K562 (cell line): ENCODE measurements around the gene MACF1. TPM values are rescaled to one million over a fixed set of nuclear protein-coding genes. Genes with fewer than 3 reads are reported as not detected.

Experiments used
- ATAC-seq: fragments of 200-7000 bp; cut with Tn5 transposase; 3 replicates; pipeline ENCODE4 v1.9.1; 2020; ENCODE audit warnings: moderate library complexity
- BruUV-seq: library from RNA; stranded (reverse); fragments of 400-500 nt; replicated peaks from 2 replicates; lab custom pipeline; 2021; lab: Mats Ljungman, UMichigan
- CTCF ChIA-PET: fragments of 300-600 bp; formaldehyde crosslinking; extraction: SDS; loops from one replicate; lab custom pipeline; 2021; ENCODE audit warnings: low intra/inter-chr PET ratio; lab: Yijun Ruan, JAX
- POLR2A ChIA-PET: fragments of 300-600, 350-650 bp; sonication (Branson Sonifier 250); formaldehyde crosslinking; extraction: SDS; loops from one replicate; lab custom pipeline; 2021; ENCODE audit warnings: antibody characterized with exemption, inconsistent platforms; lab: Yijun Ruan, JAX
- DNase-seq, 4 experiments: peaks; one replicate each; pipeline versions ENCODE4 v3.0.0 to v3.0.0-alpha.2; 2011 to 2018; ENCODE audit warnings: low spot score in 3 of 4, mixed read lengths in 3 of 4; ENCODE audit errors: extremely low read depth in 1 of 4
- FAIRE-seq: peaks from 2 replicates; lab custom pipeline; 2011; peaks lifted over from hg19 to GRCh38; lab: Jason Lieb, UNC
- H2AFZ ChIP-seq: 2 replicates; pipeline ENCODE4 v1.6.0; 2011; ENCODE audit warnings: low read depth, low read length, control low read depth, inconsistent platforms
- H3K27ac ChIP-seq: fragments of 200-600 bp; 3 replicates; pipeline ENCODE4 v1.8.0; 2011; ENCODE audit warnings: low read depth, mild to moderate bottlenecking, control low read depth, inconsistent platforms, low read length, moderate library complexity, mixed read lengths; ENCODE audit errors: extremely low read depth
- H3K27me3 ChIP-seq, 2 experiments: fragments of 300-600 bp in 1 of 2; 2 replicates in 1 of 2; 3 replicates in 1 of 2; pipeline versions ENCODE4 v1.6.0 to v1.8.0; 2011; ENCODE audit warnings: inconsistent platforms in 2 of 2, low read length in 2 of 2, mild to moderate bottlenecking in 1 of 2, mixed read lengths in 1 of 2, moderate library complexity in 1 of 2; ENCODE audit not compliant: control insufficient read depth in 2 of 2, insufficient read depth in 2 of 2
- H3K36me3 ChIP-seq: fragments of 300-600 bp; 3 replicates; pipeline ENCODE4 v1.8.0; 2011; ENCODE audit warnings: mild to moderate bottlenecking, low read length, inconsistent platforms; ENCODE audit not compliant: control insufficient read depth, insufficient read depth
- H3K4me1 ChIP-seq, 2 experiments: fragments of 200-600 bp in 1 of 2; replicated peaks in 1 of 2; 2 replicates in 1 of 2; 3 replicates in 1 of 2; pipeline versions ENCODE4 v1.5.1 to v1.8.0; 2011; ENCODE audit warnings: inconsistent platforms in 2 of 2, low read length in 2 of 2, mild to moderate bottlenecking in 1 of 2, mixed read lengths in 1 of 2, moderate library complexity in 1 of 2; ENCODE audit not compliant: control insufficient read depth in 2 of 2, insufficient read depth in 2 of 2
- H3K4me2 ChIP-seq: 2 replicates; pipeline ENCODE4 v1.6.1; 2011; ENCODE audit warnings: low read length, control low read depth, inconsistent platforms, mixed read lengths; ENCODE audit not compliant: insufficient read depth
- H3K4me3 ChIP-seq: fragments of 200-600 bp; sonication (generic), shearing (Covaris generic); 2 replicates; pipeline ENCODE4 v1.5.1; 2016; ENCODE audit warnings: control low read depth, inconsistent platforms
- H3K79me2 ChIP-seq: fragments of 200-600 bp; 3 replicates; pipeline ENCODE4 v1.8.0; 2011; ENCODE audit warnings: low read length, inconsistent platforms; ENCODE audit not compliant: control insufficient read depth, insufficient read depth
- H3K9ac ChIP-seq, 2 experiments: 2 replicates each; pipeline versions ENCODE4 v1.6.0 to v1.6.1; 2011; ENCODE audit warnings: low read depth in 2 of 2, low read length in 2 of 2, control low read depth in 1 of 2, inconsistent platforms in 1 of 2, mild to moderate bottlenecking in 1 of 2, mixed read lengths in 1 of 2; ENCODE audit not compliant: insufficient read depth in 1 of 2
- H3K9me1 ChIP-seq: one replicate; pipeline ENCODE4 v1.6.0; 2011; ENCODE audit warnings: inconsistent platforms, mild to moderate bottlenecking, low read length, moderate library complexity; ENCODE audit not compliant: control insufficient read depth, insufficient read depth
- H3K9me3 ChIP-seq: replicated peaks from 2 replicates; pipeline ENCODE4 v1.5.1; 2011; ENCODE audit warnings: low read depth, low read length, inconsistent platforms; ENCODE audit not compliant: control insufficient read depth, insufficient read depth
- H4K20me1 ChIP-seq: replicated peaks from 2 replicates; pipeline ENCODE4 v1.6.1; 2011; ENCODE audit warnings: low read length, inconsistent platforms, mixed read lengths; ENCODE audit not compliant: control insufficient read depth, insufficient read depth
- CEBPG ChIP-seq, 3 experiments: fragments of 200-800 bp in 1 of 3; sonication (Bioruptor generic) in 1 of 3; sonication (generic) in 1 of 3; formaldehyde crosslinking in 1 of 3; IDR thresholded peaks in 2 of 3; conservative IDR thresholded peaks in 1 of 3; 2 replicates each; pipeline versions ENCODE4 v1.6.1 to v1.8.0; 2016 to 2022; ENCODE audit warnings: missing compliant biosample characterization in 2 of 3, missing genetic modification characterization in 2 of 3, mild to moderate bottlenecking in 1 of 3, missing genetic modification reagents in 1 of 3
- HNRNPLL ChIP-seq: fragments of 200-400 bp; formaldehyde crosslinking; IDR thresholded peaks from 2 replicates; pipeline ENCODE4 v1.6.1; 2017; ENCODE audit warnings: low read length, low read depth, mild to moderate bottlenecking; ENCODE audit not compliant: poor library complexity, severe bottlenecking
- MYBL2 ChIP-seq, 2 experiments: fragments of 450-650 bp in 1 of 2; sonication (generic) in 1 of 2; formaldehyde crosslinking in 1 of 2; IDR thresholded peaks; 2 replicates each; pipeline versions ENCODE4 v1.6.1 to v1.8.1; 2017 to 2022; ENCODE audit warnings: borderline replicate concordance in 1 of 2, inconsistent platforms in 1 of 2, low read depth in 1 of 2, mild to moderate bottlenecking in 1 of 2, missing genetic modification reagents in 1 of 2, moderate library complexity in 1 of 2
- NFIC ChIP-seq: fragments of 450-650 bp; IDR thresholded peaks from 2 replicates; pipeline ENCODE4 v1.6.1; 2017; ENCODE audit warnings: mild to moderate bottlenecking, inconsistent platforms
- SMC3 ChIP-seq: conservative IDR thresholded peaks from 2 replicates; pipeline ENCODE4 v1.6.1; 2011; ENCODE audit warnings: low read depth, low read length, improper control_type of control experiment; ENCODE audit not compliant: insufficient read depth
- ZBTB7A ChIP-seq: IDR thresholded peaks from 2 replicates; pipeline ENCODE4 v1.6.1; 2011; ENCODE audit warnings: low read depth, mild to moderate bottlenecking, low read length, moderate library complexity, borderline replicate concordance; ENCODE audit not compliant: control insufficient read depth
- ZNF354B ChIP-seq: fragments of 250-450 bp; sonication (Bioruptor Pico); IDR thresholded peaks from 2 replicates; pipeline ENCODE4 v1.4.0; 2020
- ZNF696 ChIP-seq: fragments of 250-450 bp; sonication (Bioruptor Pico); conservative IDR thresholded peaks from 2 replicates; pipeline ENCODE4 v1.4.0; 2020; ENCODE audit warnings: mild to moderate bottlenecking, moderate library complexity
- WGBS: fragments of 100-300 bp; shearing (Covaris generic); methylation state at CpG from one replicate; pipeline ENCODE4 v1.1.6; 2016; ENCODE audit warnings: low coverage, mixed read lengths; ENCODE audit not compliant: insufficient coverage; ENCODE audit errors: missing lambda C conversion rate; 5-methylcytosine and 5-hydroxymethylcytosine counted together
- in situ Hi-C: fragments of 300-500 bp; cut with MboI; formaldehyde crosslinking; loops from 4 replicates; pipeline ENCODE4 v1.15.0; 2018; ENCODE audit warnings: inconsistent platforms, mixed read lengths
- intact Hi-C: fragments of 100-400 bp; cut with micrococcal nuclease; formaldehyde crosslinking; loops from 2 replicates; pipeline ENCODE4 v1.14.2; 2022
- polyA plus RNA-seq, 8 experiments: library from polyadenylated mRNA; depleted of rRNA in 4 of 8; stranded (reverse) in 5 of 8; unstranded in 3 of 8; fragments of >200 nt; fragmentation: Nextera tagmentation in 2 of 8; fragmentation: Illumina TruSeq in 1 of 8; extraction: Ambion mirVana in 2 of 8; extraction: Trizol in 1 of 8; gene quantifications; 2 replicates each; pipeline versions ENCODE4 v1.2.1 to v1.2.3, GENCODE V29; 2011 to 2014; ENCODE audit warnings: inconsistent platforms in 1 of 8, missing spikeins in 1 of 8
- total RNA-seq, 7 experiments: library from RNA; depleted of rRNA in 6 of 7; stranded (reverse); fragments of >200 nt in 6 of 7; fragmentation: Illumina TruSeq in 2 of 7; extraction: Trizol in 2 of 7; gene quantifications; 2 replicates each; pipeline versions ENCODE4 v1.2.1 to v1.2.3, GENCODE V29; 2011 to 2021; ENCODE audit warnings: low replicate concordance in 1 of 7
- TF ChIP-seq, protein P1 (sequence below): fragments of 250-450 bp; sonication (Bioruptor Pico); IDR thresholded peaks from 2 replicates; pipeline ENCODE4 v1.5.0; 2021
- TF ChIP-seq, protein P2 (sequence below), 3 experiments: IDR thresholded peaks in 2 of 3; conservative IDR thresholded peaks in 1 of 3; 2 replicates each; pipeline ENCODE4 v1.5.1; 2011 to 2012; ENCODE audit warnings: low read length in 3 of 3, mild to moderate bottlenecking in 3 of 3, control low read depth in 2 of 3, improper control_type of control experiment in 1 of 3, inconsistent platforms in 1 of 3, low read depth in 1 of 3, mixed read lengths in 1 of 3, moderate library complexity in 1 of 3; ENCODE audit not compliant: insufficient read depth in 2 of 3
- TF ChIP-seq, protein P3 (sequence below), 2 experiments: fragments of 450-650 bp; conservative IDR thresholded peaks; 2 replicates each; pipeline ENCODE4 v1.6.1; 2017; ENCODE audit warnings: mild to moderate bottlenecking in 2 of 2, moderate library complexity in 2 of 2
- TF ChIP-seq, protein P4 (sequence below): fragments of 250-450 bp; sonication (Bioruptor Pico); IDR thresholded peaks from 2 replicates; pipeline ENCODE4 v1.5.0; 2021

The MACF1 gene
- total and polyA plus RNA-seq, 9 of the 15 experiments (the other 6 are each of a cell fraction or from before 2014, with no cell fraction given) = 13.2 to 232 (median 112) TPM

DNA sequence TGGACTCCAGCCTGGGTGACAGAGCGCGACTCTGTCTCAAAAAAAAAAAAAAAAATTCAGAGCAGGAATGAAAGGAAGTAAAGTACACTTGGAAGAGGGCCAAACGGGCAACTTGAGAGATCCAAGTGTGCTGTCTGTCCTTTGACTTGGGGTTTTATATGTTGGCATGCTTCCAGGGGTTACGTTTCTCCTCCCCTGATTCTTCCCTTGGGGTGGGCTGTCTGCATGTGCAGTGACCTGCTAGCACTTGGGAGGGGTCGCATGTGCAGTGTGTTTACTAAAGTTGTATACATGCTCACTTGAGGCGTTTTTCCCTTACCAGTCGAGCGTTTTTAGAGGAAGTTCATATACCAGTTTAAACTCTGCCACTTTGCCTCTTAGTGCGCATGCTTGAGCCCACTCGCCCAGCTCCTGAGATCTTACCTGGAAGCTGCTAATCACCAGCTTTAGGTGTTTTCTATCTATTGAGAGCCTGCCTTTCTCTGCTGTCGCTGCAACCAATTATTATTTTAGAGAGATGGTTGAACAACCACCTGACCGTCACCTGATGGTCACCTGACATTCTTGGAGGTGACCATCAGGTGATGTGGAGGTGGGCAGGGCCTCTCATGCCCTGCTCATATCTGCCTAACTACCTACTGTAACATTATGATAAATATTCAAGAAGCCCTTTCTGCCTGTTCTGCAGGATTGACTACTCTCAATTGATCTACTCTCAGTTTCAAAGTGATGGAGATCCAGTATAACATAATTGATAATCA, 140.1 kb downstream of the MACF1 start (continued):
- TF ChIP-seq CEBPG (CRISPR knock-in tag; IDR thresholded peaks at IDR 0.05) = no peak
- TF ChIP-seq CEBPG (tag; conservative IDR thresholded peaks at IDR 0.05 in 1 of 2, IDR thresholded peaks at IDR 0.05 in 1 of 2) = no peak
- TF ChIP-seq ZNF696 = no peak
- no peak for TF ChIP-seq HNRNPLL
- peak; percentile 73 for TF ChIP-seq NFIC
- no peak for TF ChIP-seq SMC3
- TF ChIP-seq, all 486 proteins: peak for 3

DNA sequence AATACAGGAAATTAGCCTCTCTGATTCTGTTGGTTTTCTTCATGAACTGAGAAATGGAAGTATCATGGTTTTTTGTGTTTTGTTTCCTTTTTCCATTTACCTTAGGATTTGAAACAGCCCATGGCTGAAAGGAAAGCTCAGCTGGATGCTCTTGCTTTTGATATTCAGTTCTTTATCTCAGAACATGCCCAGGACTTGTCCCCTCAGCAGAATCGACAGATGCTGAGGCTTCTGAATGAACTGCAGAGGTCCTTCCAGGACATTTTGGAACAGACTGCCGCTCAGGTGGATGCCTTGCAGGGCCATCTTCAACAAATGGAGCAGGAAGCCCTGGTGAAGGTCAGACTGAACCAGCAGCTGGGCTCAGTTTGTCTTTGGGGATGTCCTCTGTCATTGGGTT, 142.4 kb downstream of the MACF1 start:
- CTCF ChIA-PET = no interaction called here
- no peaks in the 10 kb centered on the region for H3K9me3 ChIP-seq
- no peak for FAIRE-seq
- 50% methylated on average over 1 of the region's 2 CpGs for WGBS
- no peaks in the 10 kb centered on the region for H3K79me2 ChIP-seq
- intact Hi-C loops = no loop called here
- no peaks in the 10 kb centered on the region for H3K27me3 ChIP-seq
- BruUV-seq = no TSS peak
- no peak for DNase-seq
- H4K20me1 ChIP-seq = no peaks in the 10 kb centered on the region
- ATAC-seq = no peak
- H3K4me3 ChIP-seq = no peak overlapping the region
- H3K27ac ChIP-seq = no peak overlapping the region
- peaks cover 75% of the 10 kb centered on the region for H3K36me3 ChIP-seq
- no peak overlapping the region for H3K4me2 ChIP-seq
- no peak overlapping the region for H2AFZ ChIP-seq
- no peak overlapping the region for H3K9ac ChIP-seq
- H3K4me1 ChIP-seq = no peaks in the 10 kb centered on the region
- POLR2A ChIA-PET = interaction anchor here (0.5 to 1.7 kb wide), 3 partner anchors 13 to 332 kb away, joined by 3 to 4 read pairs (median 3); no protein-coding TSS in a partner anchor
- H3K9me1 ChIP-seq = no peaks in the 10 kb centered on the region
- in situ Hi-C loops = no loop called here
- TF ChIP-seq ZBTB7A (no peak), ZNF354B (no peak), MYBL2 (IDR thresholded peaks at IDR 0.05; ENCODE audit: low read depth) (no peak), MYBL2 (CRISPR knock-in tag; IDR thresholded peaks at IDR 0.05; ENCODE audit: borderline replicate concordance) (no peak)
- TF ChIP-seq, protein P1, sequence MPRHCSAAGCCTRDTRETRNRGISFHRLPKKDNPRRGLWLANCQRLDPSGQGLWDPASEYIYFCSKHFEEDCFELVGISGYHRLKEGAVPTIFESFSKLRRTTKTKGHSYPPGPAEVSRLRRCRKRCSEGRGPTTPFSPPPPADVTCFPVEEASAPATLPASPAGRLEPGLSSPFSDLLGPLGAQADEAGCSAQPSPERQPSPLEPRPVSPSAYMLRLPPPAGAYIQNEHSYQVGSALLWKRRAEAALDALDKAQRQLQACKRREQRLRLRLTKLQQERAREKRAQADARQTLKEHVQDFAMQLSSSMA = no peak
- TF ChIP-seq, protein P2, sequence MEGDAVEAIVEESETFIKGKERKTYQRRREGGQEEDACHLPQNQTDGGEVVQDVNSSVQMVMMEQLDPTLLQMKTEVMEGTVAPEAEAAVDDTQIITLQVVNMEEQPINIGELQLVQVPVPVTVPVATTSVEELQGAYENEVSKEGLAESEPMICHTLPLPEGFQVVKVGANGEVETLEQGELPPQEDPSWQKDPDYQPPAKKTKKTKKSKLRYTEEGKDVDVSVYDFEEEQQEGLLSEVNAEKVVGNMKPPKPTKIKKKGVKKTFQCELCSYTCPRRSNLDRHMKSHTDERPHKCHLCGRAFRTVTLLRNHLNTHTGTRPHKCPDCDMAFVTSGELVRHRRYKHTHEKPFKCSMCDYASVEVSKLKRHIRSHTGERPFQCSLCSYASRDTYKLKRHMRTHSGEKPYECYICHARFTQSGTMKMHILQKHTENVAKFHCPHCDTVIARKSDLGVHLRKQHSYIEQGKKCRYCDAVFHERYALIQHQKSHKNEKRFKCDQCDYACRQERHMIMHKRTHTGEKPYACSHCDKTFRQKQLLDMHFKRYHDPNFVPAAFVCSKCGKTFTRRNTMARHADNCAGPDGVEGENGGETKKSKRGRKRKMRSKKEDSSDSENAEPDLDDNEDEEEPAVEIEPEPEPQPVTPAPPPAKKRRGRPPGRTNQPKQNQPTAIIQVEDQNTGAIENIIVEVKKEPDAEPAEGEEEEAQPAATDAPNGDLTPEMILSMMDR (IDR thresholded peaks at IDR 0.05 in 2 of 3, conservative IDR thresholded peaks at IDR 0.05 in 1 of 3; ENCODE audit: insufficient read depth in 2 of 3, low read depth in 1 of 3, low read length in 3 of 3) = no peak
- TF ChIP-seq, protein P3, sequence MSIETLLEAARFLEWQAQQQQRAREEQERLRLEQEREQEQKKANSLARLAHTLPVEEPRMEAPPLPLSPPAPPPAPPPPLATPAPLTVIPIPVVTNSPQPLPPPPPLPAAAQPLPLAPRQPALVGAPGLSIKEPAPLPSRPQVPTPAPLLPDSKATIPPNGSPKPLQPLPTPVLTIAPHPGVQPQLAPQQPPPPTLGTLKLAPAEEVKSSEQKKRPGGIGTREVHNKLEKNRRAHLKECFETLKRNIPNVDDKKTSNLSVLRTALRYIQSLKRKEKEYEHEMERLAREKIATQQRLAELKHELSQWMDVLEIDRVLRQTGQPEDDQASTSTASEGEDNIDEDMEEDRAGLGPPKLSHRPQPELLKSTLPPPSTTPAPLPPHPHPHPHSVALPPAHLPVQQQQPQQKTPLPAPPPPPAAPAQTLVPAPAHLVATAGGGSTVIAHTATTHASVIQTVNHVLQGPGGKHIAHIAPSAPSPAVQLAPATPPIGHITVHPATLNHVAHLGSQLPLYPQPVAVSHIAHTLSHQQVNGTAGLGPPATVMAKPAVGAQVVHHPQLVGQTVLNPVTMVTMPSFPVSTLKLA (conservative IDR thresholded peaks at IDR 0.05) = no peak
- TF ChIP-seq, protein P4, sequence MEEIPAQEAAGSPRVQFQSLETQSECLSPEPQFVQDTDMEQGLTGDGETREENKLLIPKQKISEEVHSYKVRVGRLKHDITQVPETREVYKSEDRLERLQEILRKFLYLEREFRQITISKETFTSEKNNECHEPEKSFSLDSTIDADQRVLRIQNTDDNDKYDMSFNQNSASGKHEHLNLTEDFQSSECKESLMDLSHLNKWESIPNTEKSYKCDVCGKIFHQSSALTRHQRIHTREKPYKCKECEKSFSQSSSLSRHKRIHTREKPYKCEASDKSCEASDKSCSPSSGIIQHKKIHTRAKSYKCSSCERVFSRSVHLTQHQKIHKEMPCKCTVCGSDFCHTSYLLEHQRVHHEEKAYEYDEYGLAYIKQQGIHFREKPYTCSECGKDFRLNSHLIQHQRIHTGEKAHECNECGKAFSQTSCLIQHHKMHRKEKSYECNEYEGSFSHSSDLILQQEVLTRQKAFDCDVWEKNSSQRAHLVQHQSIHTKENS (CRISPR knock-in tag) = no peak
